Measurements from ENCODE around the gene NDUFA8.
"Not testable (repeated sequence)": the region's sequence is repeated elsewhere in the genome, so short reads cannot be mapped to it uniquely, and the experiment has no call there.

Gene NDUFA8

DNA sequence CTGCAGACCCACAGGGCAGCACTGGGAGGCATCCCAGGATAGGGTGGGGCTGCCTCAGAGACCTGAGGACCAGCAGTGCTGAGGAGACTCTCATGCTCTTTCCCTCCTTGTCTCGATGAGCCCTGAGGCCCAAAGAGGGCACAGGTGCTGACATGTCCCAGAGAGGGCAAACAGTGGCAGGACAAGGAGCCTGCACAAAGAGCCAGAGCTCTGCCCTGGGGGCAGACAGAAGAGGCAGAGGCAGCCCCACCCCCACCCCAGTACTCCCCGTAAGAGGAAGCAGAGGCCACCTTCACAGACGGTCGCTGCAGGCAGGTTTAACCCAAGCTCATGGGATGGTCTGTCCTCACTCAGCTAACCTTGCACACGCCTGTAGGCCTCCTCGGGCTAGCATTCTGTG is 37.1 kb downstream of the NDUFA8 start:
- FAIRE-seq (no peak), DNase-seq (ENCODE audit: insufficient read length, low spot score) (no peak)

DNA sequence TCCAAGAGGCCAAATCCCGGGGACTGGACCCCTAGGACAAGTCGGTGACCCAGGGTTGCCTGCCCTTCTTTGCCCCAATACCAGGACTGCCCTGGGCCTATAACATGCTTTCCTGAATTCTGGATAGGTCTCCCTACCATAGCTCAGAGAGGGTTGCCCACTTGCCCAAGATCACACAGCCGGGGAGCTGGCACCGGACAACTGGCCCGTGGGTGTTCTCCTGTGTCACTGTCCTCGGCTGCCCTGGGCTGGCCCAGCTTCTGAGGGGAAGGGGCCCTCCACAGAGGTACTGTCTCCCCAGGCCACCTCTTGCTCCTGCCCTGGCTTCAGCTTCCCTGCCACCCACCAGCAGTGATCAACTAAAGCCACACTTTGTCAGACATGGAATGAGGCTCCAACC is 37.6 kb downstream of the NDUFA8 start:
- FAIRE-seq = no peak
- no peak for DNase-seq (ENCODE audit: insufficient read length, low spot score)

DNA sequence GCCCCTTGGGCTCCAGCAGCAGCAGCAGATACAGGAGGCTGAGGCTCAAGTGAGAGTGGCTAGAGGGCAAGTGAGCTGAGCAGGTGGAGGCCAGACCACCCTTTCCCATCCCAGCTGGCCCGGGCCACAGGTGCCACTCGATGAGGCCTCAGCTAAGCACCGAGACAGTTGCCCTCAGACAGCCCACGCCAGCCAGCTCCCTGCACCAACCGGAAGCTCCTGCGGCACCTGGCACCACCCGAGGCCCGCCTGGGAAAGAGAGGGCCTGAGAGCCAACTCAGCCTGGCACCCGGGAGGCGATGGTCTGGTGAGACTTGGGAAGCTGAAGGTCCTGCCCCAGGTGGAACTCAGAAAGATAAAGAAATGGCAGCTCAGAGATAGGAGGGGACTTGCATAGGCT is 38.2 kb downstream of the NDUFA8 start:
- FAIRE-seq (no peak), DNase-seq (ENCODE audit: insufficient read length, low spot score) (no peak)

DNA sequence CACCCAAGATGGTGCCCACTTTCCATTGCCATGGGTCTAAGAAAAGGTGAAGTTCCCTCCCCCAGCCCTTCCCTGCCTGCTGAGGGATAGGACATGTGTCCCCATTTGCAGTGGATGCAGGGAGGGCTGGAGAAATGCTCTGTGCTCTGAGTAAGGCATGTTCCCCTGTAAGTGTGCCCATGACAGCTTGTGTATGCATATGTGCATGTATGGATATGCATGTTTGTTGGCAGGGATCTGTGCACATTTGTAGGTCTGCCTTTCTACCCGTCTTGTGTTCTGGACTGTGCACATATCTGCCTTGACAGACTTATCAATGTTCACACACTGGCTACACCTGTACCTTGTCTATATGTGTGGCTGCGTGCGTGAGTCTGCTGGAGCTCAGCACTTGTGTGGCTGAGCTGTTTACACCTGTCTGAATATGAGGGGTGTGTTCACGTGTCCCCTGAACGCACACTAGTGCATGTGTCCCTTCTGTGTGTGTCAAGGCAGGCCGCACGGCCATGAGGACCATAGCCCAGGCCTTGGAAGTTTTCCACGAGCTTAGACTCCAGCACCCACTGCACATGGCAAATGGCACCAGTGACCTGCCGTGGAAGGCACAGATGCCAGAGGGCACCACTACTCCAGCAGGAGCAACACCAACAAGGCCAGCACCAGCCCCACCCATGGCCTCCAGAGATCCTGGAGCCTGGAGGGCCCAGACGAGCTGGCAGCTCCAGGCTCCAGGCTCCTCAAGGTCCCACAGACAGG is 39.1 kb downstream of the NDUFA8 start:
- no peak for DNase-seq (ENCODE audit: insufficient read length, low spot score)
- no peak for FAIRE-seq

DNA sequence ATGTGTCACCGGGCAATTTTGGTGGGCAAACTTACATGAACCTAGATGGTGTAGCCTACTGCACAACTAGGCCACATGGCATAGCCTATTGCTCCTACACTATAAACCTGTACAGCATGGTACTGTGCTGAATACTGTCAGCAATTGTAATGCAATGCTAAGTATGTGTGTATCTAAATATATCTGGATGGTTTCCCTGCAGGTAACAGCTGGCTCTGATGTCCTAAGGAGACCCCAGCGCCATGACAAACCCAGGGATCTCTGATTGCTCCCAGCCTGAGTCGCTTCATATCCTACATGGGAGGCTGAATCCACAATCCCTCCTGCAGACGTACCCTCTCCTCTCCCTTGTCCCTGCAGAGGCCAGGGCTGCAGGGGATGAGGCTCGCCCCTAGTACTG is 39.9 kb downstream of the NDUFA8 start:
- DNase-seq (ENCODE audit: insufficient read length, low spot score) (no peak), FAIRE-seq (no peak)

DNA sequence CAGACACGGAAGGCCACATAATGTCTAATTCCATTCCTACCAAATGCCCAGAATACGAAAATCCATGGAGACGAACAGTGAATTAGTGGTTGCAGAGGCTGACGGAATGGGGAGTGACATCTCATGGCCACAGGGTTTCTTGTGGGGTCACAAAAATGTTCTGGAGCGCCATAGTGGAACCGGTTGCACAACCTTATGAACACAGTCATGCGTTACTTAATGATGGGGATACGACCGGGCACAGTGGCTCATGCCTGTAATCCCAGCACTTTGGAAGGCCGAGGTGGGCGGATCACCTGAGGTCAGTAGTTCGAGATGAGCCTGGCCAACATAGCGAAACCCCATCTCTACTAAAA is 40.4 kb downstream of the NDUFA8 start:
- no peak for FAIRE-seq

DNA sequence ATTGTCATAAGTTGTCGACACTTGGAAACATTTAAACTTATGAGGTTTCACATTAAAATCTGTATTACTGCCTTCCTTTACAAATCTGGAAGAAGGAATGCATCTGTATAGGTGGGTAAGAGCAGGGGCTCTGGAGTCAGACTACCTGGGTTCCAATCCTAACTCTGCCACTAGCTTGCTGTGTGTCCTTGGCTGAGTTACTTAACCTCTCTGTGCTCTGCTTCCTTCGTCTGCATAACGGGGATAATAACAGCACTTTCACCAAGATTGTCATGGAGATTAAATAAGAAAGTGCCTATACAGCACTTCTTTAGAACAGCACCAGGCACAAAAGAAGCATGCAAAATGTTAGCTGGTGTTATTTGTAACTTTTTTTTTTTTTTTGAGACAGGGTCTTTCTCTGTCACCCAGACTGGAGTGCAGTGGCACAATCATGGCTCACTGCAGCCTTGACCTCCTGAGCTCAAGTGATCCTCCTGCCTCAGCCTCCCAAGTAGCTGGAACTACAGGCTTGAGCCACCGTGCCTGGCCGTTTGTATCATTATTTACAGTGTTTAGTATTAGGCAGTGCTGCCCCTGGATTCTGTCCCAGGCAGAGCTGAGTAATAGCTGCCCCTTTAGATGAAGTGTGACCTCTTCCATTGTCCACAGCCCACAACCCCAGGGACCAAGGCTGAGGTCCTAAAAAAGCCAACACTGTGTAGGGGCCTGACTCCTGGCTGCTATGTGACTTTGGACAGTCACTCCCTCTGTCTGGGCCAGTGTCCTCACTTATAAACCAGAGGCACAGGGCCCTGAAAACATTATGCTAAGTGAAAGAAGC is 41.0 kb downstream of the NDUFA8 start:
- DNase-seq (ENCODE audit: insufficient read length, low spot score) = no peak
- no peak for FAIRE-seq

More for the DNA sequence above, 40.4 kb downstream of the NDUFA8 start:
- DNase-seq (ENCODE audit: insufficient read length, low spot score) = no peak

DNA sequence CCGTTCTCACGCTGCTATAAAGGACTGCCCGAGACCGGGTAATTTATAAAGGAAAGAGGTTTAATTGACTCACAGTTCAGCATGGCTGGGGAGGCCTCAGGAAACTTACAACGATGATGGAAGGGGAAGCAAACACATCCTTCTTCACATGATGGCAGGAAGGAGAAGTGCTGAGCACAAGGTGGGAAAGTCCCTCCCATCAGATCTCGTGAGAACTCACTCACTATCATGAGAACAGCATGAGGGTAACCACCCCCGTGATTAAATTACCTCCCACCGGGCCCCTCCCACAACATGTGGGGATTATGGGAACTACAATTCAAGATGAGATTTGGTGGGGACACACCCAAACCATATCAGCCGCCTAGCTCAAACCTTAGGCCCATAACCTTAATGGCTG is 42.3 kb downstream of the NDUFA8 start:
- not testable (repeated sequence) for FAIRE-seq; DNase-seq (ENCODE audit: insufficient read length, low spot score)

DNA sequence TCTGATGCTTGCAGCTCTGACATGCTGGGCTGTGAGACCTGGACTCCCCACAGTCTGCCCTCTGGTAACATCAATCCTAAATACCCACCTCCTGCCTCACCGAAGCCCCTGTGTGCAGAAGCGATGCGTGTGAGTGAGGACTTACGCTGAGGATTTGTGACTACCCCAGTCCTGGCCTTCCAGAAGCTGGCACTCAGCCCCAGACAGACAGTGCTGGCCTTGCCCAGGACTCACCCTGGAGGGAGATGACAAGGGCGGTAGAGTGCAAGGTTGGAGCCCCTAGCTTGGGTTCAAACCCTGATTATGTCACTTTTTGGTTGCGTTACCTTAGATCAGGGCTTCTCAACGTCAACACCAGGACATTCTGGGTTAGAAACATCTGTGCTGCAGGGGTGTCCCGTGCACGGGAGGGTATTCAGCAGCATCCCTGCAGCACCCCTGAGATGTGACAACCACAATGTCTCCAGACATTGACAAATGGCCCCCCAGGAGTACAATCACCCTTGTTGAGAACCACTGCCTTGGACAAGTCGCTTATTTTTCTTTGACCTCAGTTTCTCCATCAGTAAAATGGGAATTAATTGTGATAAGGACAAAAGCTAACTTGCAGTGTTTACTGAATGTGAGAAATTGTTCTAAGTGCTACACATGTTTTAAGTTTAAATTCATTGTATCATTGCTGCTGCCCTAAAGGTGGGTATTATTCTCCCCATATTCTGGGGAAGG is 43.0 kb downstream of the NDUFA8 start:
- no peak for DNase-seq (ENCODE audit: insufficient read length, low spot score)
- FAIRE-seq = no peak

DNA sequence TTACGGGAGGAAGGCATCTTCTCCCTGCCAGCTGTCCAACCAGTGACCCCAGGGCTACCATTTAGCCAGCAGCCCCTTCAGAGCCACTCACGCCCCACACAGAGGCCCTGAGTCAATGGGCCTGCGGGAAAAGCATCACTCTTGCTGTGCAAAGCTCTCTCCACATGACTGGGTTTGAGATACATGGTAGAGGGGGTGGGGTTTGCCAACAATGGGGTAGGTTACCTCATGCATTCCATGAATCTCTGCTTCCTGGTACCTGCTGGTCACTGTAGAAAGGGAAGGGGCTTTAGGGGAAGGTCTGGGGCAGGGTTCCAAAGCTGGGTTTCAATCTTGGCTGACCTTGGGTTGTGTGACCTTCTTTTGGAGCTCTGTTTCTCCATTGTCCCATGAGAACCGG is 43.5 kb downstream of the NDUFA8 start:
- DNase-seq (ENCODE audit: insufficient read length, low spot score) = no peak
- no peak for FAIRE-seq

DNA sequence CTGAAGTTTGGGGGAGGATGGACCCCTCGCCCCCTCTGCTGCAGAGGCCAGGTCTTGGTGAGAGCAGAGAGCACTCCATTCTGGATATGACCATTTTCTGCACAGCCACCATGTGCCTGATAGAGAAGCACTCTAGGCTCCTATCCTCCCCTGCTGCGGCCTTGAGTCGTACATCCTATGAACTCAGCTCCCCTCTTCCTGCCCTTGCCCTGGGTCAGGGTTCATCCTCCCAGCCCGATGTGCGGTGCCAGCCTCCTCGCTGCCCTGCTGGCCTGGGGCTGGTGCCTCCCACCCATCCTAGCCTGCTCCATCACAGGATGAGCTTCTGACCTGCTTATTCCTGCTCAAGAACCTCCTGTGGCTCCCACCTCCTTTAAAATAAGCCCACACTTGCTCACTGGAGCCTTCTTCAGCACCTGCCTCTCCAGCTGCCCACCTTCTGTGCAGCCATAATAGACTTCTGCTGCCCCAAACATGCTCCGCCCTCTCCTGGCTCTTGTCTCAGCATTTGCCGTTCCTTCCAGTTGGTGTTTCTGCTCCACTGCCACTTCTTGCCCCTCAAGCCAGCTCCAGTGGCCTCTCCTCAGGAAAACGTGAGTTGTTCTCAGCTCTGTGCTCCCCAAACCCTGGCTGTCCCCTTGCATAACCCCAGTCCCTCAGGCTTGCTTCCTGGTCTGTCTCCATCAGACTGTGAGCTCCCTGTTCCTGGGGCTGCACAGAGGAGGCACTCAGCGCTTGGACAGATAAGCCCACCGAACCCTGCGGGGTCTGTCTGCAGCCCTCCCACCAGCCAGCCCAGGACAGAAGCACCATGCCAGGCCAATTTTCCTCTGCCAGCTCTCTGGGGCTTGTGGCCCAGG is 44.2 kb downstream of the NDUFA8 start:
- FAIRE-seq = no peak
- DNase-seq (ENCODE audit: insufficient read length, low spot score) = no peak

DNA sequence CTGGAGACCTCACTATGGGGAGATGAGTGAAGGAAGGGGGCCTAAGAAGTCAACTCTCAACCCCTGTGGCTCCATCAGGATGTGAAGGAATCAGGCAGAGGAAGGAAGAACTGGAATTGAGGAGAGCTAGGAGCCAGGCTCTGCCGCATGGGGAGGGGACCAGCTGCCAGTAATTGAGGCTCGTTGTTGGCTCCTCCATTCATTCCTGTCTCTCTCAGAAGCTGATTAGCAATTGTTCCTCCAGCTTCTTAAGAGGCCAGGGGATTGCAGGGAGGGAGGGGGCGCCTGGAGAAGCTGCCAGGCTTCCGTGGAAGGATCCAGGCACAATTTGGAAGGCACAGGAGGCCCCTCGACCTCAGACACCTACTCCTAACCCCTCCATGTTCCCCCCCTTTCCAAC is 46.0 kb downstream of the NDUFA8 start:
- no peak for FAIRE-seq
- no peak for DNase-seq (ENCODE audit: insufficient read length, low spot score)

DNA sequence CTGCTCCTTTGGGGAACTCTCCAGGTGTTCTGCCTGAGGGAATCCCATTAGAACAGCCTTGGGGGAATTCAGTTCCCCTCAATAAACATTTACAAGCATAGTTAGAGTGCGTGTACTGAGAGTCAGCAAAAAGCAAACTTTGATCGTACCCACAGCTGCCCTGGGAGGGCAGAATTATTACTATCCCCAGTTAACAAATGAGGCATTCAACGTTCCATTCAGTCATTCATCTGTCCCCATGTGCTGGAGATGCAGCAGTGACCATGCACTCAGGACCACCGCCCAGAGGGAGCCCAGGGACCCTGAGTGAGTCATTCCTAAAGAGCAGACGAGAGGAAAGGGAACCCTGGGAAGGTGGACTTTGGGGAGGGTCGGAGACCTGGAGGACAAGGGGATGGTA is 47.3 kb downstream of the NDUFA8 start:
- DNase-seq (ENCODE audit: insufficient read length, low spot score) (no peak), FAIRE-seq (no peak)

DNA sequence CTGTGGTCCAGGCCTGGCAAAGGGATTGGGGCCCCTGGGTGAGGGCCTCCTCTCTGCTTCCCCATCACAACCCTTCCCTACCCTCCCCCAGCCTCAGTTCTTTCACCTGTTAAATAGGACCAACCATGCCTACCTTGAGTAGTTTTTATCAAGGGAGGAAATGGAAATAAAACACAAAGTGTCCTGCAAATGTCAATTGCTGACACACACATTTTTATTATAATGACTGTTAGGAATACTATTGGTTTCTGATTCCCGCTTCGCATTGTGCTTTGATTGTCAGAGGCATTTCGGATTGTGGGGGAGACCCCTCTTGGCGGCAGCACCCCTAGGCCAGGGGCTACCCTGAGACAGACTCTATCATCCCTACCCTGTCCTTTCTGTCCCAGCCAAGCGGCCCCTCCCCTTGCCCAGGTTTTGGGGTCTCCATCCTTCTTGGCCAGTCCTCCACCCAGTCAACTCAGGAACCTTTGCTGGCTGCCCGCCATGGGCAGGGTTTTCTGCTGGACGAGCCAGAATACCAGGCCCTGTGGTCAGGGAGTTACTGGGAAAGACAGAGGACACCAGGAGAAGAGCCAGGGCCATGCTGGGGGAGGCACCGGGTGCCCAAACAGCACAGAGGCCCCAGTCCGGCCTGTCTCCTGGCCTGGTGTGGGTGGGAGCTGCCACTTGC is 48.0 kb downstream of the NDUFA8 start:
- FAIRE-seq = no peak

DNA sequence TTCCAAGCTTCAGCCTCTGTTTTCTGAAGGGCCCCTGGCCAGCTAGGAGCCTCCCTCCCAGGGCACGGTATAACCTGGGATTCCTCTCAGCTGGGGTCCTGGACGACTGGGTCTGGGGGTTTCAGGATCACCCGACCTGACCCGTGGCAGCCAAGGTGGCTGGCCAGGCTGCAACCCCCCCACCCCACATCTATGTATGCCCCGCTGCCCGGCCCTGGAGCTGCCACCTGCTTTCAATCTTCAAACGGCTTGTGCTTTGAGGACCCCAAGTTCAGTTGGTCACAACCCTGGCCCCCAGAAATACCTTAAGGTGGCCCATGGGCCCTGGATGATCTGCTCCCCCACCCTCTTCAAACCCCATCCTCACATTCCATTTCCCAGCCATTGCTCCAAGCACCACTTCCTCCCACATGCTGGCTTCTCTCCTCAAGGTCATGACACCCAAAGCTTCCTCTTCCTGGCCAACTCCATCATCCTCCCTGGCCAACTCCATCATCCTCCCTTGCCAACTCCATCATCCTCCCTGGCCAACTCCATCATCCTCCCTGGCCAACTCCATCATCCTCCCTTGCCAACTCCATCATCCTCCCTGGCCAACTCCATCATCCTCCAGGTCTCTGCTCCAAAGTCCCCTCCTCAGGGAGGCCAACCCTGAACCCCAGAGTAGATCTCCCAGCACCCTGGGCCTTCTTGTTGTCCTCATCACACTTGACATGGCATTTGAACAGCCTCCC is 49.3 kb downstream of the NDUFA8 start:
- no peak for FAIRE-seq
- no peak for DNase-seq (ENCODE audit: insufficient read length, low spot score)

More for the DNA sequence above, 48.0 kb downstream of the NDUFA8 start:
- DNase-seq (ENCODE audit: insufficient read length, low spot score) = no peak

DNA sequence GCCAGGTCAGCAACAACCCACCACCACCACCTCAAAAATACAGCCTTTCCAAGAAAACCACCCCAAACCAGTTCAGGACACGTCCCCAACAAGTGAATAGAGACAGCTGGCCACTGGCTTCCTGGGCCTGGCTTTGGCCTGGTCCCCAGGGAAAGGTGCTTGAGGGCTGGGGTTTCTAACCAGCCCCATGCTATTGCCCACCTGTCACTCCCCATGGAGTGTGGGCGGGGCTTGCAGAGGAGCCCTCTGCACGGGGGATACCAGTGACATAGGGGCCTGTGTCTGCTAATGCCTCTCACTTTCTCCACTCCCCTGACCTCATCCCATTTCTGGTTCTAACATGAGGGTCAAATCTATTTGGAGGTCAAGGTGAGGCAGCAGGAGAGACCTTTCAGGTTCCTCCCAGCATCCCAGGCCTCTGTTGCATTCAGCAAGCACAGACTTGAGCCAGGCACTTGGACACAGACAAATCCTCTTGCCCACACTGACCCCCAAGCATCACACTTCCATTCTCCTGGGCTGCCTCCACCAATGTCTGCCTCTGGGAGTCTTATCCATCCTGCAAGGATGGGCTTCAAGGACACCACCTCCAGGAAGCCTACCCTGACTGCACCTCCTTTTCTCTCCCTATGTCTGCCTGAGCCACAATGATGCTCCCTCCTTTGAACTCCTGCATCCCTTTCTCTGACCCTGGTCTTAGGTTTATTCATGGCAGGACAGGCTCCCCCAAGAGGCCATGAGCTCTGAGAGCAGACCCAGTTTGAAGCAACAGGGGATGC is 50.4 kb downstream of the NDUFA8 start:
- DNase-seq (ENCODE audit: insufficient read length, low spot score) (no peak), FAIRE-seq (no peak)

DNA sequence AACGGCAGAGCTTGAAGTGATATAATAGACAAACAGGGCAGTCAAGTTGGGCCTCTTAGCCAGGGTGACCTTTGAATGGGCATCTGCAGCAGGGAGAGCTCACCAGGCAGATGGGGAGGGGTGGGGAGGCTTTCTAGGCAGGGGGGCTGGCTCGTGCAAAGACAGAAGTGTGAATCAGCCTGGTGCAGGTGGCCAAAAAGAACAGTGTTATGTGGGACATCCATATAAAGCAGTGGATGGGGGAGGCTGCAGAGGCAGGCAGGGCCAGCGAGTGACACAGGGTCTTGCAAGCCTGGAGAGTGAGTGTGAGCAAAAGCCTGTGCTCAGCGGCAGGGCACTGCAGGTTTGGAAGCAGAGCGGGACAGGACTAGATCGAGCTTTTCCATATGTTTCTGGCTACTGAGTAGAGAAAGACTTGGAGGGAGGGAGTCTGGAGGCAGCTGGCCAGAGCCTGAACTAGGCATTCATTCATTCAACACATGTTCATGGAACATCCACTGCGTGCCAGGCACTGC is 52.2 kb downstream of the NDUFA8 start:
- FAIRE-seq (no peak), DNase-seq (ENCODE audit: insufficient read length, low spot score) (no peak)

DNA sequence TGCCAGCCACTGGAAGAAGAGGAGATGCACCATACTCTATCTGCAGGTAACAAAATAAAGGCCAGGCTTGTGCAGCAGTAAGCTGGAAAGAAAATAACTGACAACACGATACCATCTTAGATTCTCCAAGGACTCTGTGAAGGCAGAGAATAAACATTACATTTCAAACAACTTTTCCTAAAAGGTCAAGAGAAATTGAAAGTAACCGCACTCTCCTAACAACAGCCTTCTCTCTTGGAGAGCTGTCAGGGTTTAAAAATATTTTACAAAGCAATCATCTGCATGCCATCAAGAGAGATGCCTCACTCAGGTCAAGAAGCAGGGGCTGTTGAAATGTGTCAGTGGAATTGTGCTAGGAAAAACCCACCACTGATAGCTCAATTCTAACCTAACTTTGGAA is 53.0 kb downstream of the NDUFA8 start:
- DNase-seq (ENCODE audit: insufficient read length, low spot score) (no peak), FAIRE-seq (no peak)
